ENCODE measurements around the gene CD52.

Gene CD52, protein sequence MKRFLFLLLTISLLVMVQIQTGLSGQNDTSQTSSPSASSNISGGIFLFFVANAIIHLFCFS

DNA sequence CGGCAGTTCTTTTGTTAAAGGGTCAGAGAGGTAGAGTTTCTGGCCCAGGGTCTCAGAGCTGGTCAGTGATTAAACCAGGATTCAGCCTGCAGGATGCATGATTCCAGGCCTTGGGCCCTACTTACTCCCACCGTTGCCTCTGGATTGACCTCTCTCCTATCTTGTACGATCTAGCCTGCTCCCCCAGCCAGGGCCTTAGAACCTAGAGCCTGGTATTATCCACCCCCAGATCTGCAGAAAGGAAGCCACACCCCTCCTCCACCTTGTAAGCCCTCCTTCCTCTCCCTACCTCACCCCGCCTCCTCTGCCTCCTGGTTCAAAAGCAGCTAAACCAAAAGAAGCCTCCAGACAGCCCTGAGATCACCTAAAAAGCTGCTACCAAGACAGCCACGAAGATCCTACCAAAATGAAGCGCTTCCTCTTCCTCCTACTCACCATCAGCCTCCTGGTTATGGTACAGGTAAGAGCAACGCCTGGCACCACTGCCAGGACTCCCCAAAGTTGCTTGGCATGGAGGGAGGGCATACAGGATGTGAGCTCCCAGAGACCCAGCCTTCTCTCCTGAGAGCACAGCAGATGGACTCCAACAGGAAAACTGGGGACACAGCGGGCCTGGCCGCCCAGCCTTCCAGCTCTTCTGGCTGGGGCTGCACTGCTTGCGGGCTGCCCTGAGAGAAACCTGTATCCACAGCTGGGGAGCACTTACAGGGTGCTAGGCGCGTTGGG is at the start of gene CD52:
Gene CD52 (plus strand): TSS at position 347 of the 726 bp plus-strand sequence. CDS start 60 bp downstream, at position 407.
- DNase-seq: no peak

DNA sequence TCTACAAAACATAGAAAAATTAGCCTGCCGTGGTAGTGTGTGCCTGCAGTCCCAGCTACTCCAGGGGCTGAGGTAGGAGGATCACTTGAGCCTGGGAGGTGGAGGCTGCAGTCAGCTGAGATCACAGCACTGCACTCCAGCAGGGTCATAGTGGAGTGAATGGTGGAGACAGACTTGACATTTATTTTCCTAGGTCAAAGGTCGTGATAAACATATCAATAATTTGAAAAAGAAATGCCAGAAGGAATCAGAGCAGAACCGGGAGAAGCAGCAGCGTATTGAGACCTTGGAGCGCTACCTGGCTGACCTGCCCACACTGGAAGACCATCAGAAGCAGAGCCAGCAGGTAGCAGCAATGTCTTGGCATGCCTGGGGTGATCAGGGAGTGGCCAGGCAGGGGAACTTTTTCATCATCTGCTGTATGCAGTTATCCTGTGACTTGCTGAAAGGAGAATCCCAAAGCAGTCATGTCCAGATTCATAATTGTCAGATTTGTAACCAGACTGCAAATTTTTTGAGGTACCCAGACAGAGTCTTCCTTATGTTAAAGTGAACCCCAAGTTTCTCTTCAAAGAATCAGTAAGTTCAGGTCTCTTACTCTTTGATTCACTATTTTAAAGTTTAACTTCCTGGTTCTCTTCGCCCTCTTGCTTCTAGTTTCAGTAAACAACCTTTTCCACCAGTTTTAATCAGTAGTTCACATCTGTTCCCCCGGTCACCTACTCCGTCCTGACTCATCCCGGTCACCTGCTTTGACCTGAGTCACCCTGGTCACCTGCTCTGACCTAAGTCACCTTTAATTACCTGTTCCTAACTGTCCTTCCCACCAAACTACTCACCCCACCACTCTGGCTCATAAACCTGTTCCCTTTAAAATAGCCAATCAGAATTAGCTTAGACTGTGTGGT is 49.2 kb upstream of the CD52 start:
- no peak for DNase-seq

DNA sequence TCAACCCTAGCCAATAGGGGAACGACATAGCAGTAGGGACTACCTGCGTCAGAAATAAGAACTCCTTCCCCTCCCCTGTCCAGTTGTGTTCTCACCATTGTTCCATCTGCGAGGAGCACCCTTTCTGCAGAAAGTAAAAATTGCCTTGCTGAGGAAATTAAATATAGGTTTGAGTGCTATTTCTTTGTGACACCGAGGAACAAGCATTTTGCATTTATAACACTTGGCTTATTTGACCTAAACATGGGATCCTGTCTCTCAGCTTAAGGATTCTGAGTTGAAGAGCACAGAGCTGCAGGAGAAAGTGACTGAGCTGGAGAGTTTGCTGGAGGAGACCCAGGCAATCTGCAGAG is 48.6 kb upstream of the CD52 start:
- no peak for DNase-seq

DNA sequence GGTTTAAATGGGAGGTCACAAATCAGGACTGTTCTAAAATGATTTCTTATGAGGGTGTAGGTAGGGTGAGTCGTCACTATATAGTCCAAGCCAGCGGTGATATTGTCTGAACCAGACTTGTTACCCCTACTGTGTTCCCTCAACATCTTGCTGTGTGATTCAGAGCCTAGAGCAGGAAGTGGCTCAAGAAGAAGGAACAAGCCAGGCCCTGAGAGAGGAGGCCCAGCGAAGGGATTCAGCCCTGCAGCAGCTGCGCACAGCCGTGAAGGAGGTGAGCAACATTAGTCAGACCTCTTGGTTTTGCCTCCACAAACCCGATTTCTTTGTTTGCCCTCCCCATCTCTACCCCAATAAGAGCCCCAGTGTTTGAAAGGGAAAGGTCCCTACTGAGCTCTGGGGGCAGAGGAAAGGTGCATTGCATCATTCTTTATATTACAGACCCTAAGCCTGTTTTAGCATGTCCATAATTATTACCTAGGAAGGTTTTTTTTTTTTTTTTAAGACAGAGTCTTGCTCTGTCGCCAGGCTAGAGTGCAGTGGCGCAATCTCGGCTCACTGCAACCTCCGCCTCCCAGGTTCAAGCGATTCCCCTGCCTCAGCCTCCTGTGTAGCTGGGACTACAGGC is 42.8 kb upstream of the CD52 start:
- no peak for DNase-seq

DNA sequence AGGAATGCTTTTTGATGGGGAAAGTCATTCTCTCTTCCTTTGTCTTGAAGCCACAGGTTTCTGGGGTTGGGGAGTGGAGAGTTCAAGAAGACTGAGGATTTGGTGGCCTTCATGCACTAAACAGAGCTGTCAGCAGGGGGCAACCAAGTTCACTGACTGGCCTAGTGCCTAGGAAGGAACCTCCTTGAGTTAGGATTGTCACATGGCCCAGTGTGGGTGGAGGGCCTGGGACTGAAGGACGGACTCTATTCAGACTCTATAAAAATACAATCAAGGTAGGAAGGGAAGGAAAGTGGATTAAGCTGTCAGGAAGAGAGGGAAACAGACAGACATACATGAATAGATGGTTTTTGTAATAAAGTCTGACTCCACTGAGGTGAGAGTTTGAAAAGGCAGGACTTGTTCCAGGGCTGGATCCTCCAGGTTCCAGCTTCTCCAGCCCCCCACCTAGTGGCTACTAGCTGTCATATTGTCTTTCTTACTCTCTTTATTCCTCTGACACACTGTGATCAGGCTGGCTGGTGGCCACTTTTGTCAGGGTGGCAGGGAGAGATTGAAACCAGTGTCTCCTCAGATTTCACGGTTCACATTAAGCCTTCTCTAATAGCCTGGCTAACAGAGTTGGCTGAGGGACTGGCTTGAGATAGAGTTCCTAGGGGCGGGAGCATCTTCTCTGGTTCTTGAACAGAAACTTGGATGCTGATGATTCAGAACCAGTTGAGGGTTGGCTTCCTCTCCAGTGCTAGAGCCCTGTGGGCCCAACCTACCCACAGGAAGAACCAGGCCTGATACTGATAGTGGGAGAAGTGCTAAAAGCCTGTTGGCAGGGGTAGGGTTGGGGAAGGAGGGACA is 42.0 kb upstream of the CD52 start:
- peak; percentile 82 for DNase-seq

DNA sequence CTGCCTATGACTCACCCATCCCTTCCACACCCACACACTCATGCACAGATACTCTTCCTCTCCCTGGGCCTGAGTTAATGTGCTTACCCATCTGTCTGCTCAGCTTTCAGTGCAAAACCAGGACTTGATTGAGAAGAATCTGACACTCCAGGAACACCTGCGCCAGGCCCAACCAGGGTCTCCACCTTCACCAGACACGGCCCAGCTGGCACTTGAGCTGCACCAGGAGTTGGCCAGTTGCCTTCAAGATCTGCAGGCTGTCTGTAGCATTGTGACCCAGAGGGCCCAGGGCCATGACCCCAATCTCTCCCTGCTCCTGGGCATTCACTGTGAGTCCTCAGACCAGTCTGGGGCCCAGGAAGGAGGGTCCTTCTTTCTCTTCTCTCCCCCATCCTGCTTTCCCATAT is 41.3 kb upstream of the CD52 start:
- DNase-seq: no peak

GRCh38 chr1:26277261-26277661 is 40.5 kb upstream of the CD52 start:
- DNase-seq: no peak

- no peak for DNase-seq
Measured at GRCh38 chr1:26277719-26278118, 40.0 kb upstream of the CD52 start.

- no peak for DNase-seq
Measured at GRCh38 chr1:26278303-26278702, 39.5 kb upstream of the CD52 start.

GRCh38 chr1:26278724-26279455 is 38.9 kb upstream of the CD52 start:
- DNase-seq: peak; percentile 11

- peak; percentile 85 for DNase-seq
Measured at GRCh38 chr1:26279456-26280332, 38.1 kb upstream of the CD52 start, which contains the start of gene SH3BGRL3. Gene SH3BGRL3, plus strand, starts transcription at chr1:26280086. Its CDS starts 70 bp downstream, at chr1:26280156.

DNA sequence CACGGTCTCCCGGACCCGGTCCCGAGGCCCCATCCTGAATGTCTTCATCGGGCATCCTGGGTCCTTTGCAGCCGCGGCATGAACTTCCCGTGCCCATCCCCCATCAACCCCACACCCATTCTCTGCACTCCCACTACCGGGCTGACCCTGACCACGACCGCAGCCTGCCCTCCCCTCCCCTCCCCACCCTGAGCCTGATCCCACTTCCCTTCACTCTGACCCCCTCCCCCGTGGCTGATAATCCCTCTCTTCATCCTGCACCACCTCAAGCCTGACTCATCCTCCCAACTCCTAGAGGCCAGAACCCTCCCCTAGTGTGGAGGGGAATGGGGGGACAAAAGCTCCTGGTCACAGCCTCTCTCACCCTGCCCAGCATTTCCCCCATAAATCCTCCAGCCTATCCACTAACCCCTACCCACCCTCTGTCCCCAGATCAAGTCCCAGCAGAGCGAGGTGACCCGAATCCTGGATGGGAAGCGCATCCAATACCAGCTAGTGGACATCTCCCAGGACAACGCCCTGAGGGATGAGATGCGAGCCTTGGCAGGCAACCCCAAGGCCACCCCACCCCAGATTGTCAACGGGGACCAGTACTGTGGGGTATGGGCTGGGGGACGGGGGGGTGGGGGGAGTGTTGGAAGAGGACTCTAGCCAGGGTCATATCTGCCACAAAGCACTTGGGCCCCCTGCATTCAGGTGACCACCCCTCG is 37.3 kb upstream of the CD52 start:
- DNase-seq: no peak

DNA sequence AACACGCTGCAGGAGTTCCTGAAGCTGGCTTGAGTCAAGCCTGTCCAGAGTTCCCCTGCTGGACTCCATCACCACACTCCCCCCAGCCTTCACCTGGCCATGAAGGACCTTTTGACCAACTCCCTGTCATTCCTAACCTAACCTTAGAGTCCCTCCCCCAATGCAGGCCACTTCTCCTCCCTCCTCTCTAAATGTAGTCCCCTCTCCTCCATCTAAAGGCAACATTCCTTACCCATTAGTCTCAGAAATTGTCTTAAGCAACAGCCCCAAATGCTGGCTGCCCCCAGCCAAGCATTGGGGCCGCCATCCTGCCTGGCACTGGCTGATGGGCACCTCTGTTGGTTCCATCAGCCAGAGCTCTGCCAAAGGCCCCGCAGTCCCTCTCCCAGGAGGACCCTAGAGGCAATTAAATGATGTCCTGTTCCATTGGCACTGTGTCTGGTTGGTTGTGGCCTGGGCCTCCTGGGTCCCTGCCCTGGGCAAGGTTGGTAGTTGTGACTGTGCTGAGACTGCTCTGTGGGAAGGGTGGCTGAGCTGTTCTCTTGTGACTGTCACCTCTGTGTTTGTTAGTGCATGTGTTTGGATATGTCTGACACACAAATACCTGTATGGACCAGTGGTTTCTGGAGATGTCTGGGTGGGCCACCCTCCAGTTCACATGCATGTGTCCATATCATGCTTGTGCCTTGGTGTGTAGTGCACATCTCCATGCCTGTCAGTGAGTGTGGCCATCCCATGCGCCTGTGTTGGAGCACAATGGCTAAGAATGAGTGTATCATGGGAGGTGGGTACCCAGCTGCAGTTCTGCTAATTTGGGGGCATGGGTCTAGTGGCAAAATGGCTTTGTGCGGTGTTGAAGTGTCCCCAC is 36.4 kb upstream of the CD52 start:
- no peak for DNase-seq

GRCh38 chr1:26281971-26282370 is 35.8 kb upstream of the CD52 start:
- no peak for DNase-seq

DNA sequence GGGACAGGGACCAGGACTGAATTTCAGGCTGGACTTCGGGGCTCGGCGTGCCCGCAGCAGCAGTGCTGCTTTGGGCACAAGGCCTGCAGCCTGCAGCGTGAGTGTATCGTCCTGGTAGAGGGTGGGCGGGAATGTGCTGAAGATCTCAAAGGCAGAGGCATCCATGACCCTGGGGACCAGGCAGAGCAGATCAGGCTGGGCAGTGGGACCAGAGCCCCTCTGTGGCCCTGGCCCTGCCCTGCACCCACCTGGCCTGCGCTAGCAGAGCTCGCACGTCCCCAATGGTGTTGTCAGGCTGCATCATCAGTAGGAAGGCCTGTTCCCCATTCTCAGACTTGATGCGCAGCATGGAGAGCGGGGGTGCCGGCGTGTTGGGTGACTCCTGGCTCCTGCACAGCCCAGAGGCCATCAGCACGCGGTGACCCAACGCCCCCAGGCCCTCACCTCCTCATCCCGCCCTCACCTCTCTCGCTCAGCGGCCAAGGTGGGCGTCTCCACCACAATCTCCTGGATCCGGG is 35.3 kb upstream of the CD52 start:
- no peak for DNase-seq

DNA sequence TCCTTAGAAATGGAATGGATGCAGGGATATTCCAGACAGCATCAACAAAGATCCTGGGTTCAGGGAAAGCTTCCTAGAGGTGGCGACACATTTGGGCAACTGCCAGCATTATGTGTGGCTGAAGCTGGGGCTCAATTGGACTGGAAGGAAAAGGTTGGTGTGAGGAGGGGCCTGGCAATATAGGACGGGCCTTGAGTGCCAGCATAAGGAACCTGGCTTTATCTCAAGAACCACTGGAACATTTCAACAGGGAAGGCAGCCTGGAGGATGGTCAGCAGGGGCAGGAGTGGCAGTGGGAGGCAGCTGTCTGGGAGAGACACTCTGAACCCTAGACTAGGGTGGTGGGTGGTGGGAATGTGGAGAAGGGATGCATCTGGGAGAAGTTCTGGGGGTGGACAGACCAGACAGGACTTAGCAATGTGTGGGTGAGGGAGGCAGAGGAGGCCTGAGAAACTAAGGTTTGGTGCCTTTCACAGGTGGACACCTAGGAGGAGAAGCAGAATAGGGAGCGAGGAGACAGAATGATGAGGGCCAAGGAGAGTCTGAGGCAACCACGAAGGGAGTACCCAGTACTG is 34.4 kb upstream of the CD52 start:
- DNase-seq: no peak

DNA sequence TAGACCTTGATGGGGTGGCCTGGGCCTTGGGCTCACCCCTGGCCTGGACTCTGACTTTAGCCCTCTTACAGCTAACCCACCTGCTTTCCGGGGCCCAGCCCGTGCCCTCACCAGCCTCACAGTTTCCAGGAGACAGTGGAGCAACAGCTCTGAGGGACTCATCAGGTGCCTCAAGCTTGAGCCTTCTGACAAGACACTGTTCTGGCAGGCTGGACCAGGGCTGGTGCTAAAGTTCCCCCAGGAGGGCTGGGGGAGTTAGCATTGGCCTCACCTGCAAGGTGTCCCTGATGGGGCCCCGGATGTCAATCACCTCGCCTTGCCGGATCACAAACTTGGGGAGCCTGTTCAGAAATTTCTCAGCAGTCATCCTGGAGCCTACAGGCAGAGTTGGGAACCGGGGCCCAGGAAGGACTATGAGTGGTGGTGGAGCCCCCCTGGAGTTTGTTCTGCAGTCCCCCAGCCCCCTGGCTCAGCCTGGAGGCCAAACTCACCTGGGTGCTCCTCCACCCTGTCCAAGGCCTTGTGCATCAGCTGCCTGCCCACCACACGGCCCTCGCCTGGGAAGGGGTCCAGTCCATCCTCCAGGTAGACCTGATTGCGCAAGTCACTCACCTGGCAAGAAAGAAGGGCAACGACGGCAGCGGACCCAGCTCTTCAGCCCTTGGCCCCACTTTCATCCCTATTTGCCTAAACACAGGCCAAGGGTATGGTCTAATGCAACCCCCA is 33.7 kb upstream of the CD52 start:
- no peak for DNase-seq

All from midbrain (tissue), 1 donor.